GM23248 (cell line): ENCODE results near the gene ATP8B2. TPM values are rescaled to one million over a fixed set of nuclear protein-coding genes. Genes with fewer than 3 reads are reported as not detected.
"Not testable (repeated sequence)": the region's sequence is repeated elsewhere in the genome, so short reads cannot be mapped to it uniquely, and the experiment has no call there.

Experiments
- DNase-seq: peaks from one replicate; pipeline ENCODE4 v3.0.0-alpha.2; 2015
- H2AFZ ChIP-seq: fragments of 200-600 bp; sonication (generic); 2 replicates; pipeline ENCODE4 v1.6.1; 2016; ENCODE audit warnings: antibody characterized with exemption
- H3F3A ChIP-seq: fragments of 200-600 bp; sonication (generic); 2 replicates; pipeline ENCODE4 v1.6.1; 2016; ENCODE audit warnings: mild to moderate bottlenecking, antibody characterized with exemption, mixed run types; ENCODE audit not compliant: insufficient read depth
- H3K27ac ChIP-seq: fragments of 200-600 bp; sonication (generic); 2 replicates; pipeline ENCODE4 v1.5.1; 2016; ENCODE audit warnings: mild to moderate bottlenecking
- H3K27me3 ChIP-seq: fragments of 200-600 bp; sonication (generic); replicated peaks from 2 replicates; pipeline ENCODE4 v1.6.1; 2016; ENCODE audit warnings: mild to moderate bottlenecking; ENCODE audit not compliant: insufficient read depth
- H3K36me3 ChIP-seq: fragments of 200-600 bp; sonication (generic); 2 replicates; pipeline ENCODE4 v1.6.1; 2016; ENCODE audit warnings: low read depth, mild to moderate bottlenecking
- H3K4me1 ChIP-seq: fragments of 200-600 bp; sonication (generic); 2 replicates; pipeline ENCODE4 v1.6.1; 2016; ENCODE audit warnings: mild to moderate bottlenecking; ENCODE audit not compliant: insufficient read depth
- H3K4me2 ChIP-seq: fragments of 200-600 bp; sonication (generic); one replicate; pipeline ENCODE4 v1.6.1; 2016; ENCODE audit warnings: mild to moderate bottlenecking; ENCODE audit not compliant: unreplicated experiment
- H3K4me3 ChIP-seq: fragments of 200-600 bp; sonication (generic); 2 replicates; pipeline ENCODE4 v1.5.1; 2016; ENCODE audit warnings: mild to moderate bottlenecking
- H3K79me2 ChIP-seq: fragments of 200-600 bp; sonication (generic); 2 replicates; pipeline ENCODE4 v1.6.1; 2016; ENCODE audit warnings: mild to moderate bottlenecking; ENCODE audit not compliant: insufficient read depth
- H3K9ac ChIP-seq: fragments of 200-600 bp; sonication (generic); 2 replicates; pipeline ENCODE4 v1.6.1; 2016; ENCODE audit warnings: mild to moderate bottlenecking
- H3K9me2 ChIP-seq: fragments of 200-600 bp; sonication (generic); 2 replicates; pipeline ENCODE4 v1.6.1; 2016; ENCODE audit warnings: mixed run types, mild to moderate bottlenecking, moderate library complexity; ENCODE audit not compliant: insufficient read depth
- H3K9me3 ChIP-seq: fragments of 200-600 bp; sonication (generic); one replicate; pipeline ENCODE4 v1.6.1; 2017; ENCODE audit warnings: low read depth
- H4K20me1 ChIP-seq: fragments of 200-600 bp; sonication (generic); 2 replicates; pipeline ENCODE4 v1.6.0; 2016; ENCODE audit not compliant: insufficient read depth
- EZH2 ChIP-seq: fragments of 200-600 bp; sonication (generic); IDR thresholded peaks from 2 replicates; pipeline ENCODE4 v1.6.1; 2018; ENCODE audit warnings: antibody characterized with exemption, mild to moderate bottlenecking; ENCODE audit not compliant: insufficient read depth, poor library complexity, severe bottlenecking
- EZH2phosphoT487 ChIP-seq: fragments of 200-600 bp; sonication (generic); IDR thresholded peaks from 2 replicates; pipeline ENCODE4 v1.6.1; 2018; ENCODE audit warnings: antibody characterized with exemption, moderate library complexity, mild to moderate bottlenecking, low read depth; ENCODE audit not compliant: insufficient read depth
- whole genome bisulfite sequencing, 2 experiments: methylation state at CpG; one replicate each; pipeline ENCODE4 v1.1.6; 2015 to 2017; ENCODE audit warnings: low lambda C conversion rate in 2 of 2, low coverage in 1 of 2; ENCODE audit errors: missing lambda C conversion rate in 2 of 2; 5-methylcytosine and 5-hydroxymethylcytosine counted together
- in situ Hi-C: fragments of 300-500 bp; cut with MboI; formaldehyde crosslinking; loops from 2 replicates; pipeline ENCODE4 v1.15.0; 2020
- polyA plus RNA-seq: library from polyadenylated mRNA; unstranded; fragments of >200 nt; fragmentation: Nextera tagmentation; extraction: Ambion mirVana; gene quantifications from 2 replicates; pipeline ENCODE4 v1.2.1, GENCODE V29; 2016
- total RNA-seq: library from RNA; depleted of rRNA; stranded (reverse); fragments of >200 nt; shearing (Covaris generic); gene quantifications from 2 replicates; pipeline ENCODE4 v1.2.3, GENCODE V29; 2014; rRNA removed

Gene ATP8B2, protein sequence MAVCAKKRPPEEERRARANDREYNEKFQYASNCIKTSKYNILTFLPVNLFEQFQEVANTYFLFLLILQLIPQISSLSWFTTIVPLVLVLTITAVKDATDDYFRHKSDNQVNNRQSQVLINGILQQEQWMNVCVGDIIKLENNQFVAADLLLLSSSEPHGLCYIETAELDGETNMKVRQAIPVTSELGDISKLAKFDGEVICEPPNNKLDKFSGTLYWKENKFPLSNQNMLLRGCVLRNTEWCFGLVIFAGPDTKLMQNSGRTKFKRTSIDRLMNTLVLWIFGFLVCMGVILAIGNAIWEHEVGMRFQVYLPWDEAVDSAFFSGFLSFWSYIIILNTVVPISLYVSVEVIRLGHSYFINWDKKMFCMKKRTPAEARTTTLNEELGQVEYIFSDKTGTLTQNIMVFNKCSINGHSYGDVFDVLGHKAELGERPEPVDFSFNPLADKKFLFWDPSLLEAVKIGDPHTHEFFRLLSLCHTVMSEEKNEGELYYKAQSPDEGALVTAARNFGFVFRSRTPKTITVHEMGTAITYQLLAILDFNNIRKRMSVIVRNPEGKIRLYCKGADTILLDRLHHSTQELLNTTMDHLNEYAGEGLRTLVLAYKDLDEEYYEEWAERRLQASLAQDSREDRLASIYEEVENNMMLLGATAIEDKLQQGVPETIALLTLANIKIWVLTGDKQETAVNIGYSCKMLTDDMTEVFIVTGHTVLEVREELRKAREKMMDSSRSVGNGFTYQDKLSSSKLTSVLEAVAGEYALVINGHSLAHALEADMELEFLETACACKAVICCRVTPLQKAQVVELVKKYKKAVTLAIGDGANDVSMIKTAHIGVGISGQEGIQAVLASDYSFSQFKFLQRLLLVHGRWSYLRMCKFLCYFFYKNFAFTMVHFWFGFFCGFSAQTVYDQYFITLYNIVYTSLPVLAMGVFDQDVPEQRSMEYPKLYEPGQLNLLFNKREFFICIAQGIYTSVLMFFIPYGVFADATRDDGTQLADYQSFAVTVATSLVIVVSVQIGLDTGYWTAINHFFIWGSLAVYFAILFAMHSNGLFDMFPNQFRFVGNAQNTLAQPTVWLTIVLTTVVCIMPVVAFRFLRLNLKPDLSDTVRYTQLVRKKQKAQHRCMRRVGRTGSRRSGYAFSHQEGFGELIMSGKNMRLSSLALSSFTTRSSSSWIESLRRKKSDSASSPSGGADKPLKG
- total RNA-seq, result 200 and 203 TPM in 2 replicates
- polyA plus RNA-seq, result 17.6 and 20.1 TPM in 2 replicates

DNA sequence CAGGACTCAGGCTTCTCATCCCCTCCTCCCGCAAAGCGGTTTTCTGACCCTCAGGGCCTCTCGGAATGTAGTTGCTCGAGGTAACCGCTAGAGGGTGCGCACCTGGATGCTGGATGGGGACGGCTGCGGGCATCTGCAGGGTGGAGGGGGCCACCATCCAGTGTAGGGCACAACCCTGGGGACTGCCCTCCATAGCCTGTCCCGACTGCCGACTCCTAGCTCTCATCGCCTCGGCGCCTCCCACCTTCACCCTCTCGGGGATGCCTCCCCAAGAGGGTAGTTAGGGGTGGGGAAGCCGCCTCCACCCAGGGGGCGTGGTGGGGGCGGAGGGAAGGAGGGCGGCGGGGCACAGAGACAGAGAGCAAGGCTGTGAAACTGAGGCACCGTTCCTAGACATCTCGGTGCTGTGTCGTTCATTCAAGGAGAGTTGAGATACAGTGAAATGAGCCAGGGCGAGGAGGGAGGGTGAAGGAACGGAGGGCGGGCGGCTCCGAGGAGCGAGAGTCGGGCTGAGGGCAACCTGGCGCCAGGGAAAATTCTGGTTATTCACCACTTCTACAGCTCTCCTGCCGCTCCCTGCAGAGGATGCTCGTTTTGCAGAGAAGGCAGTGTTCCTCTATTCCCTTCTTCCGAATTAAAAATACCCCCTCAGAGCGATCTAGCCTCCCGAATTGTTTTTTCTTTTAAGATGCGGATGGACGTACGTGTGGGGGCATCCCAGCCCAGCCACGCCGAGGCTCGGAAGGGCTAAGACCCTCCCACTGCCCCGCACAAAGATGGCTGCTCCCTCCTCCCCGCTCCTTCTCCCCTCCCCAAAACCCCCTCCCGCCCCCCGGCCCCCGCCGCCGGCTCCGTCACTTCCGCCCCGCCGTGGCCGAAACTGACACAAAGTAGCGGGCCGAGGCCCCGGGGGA is at the start of gene ATP8B2:
ATP8B2 (plus strand) TSS at position 857 of the 914 bp plus-strand sequence. CDS start 2,617 bp downstream, outside the sequence.
- DNase-seq, result peak; percentile 85
- peak within 1 kb of the TSS; percentile 90 for H2AFZ ChIP-seq
- in situ Hi-C loops, result no loop called here
- peaks cover 17% of the 10 kb centered on the region for H3K4me1 ChIP-seq
- H3K4me2 ChIP-seq, result peak within 1 kb of the TSS; percentile 78
- peak within 1 kb of the TSS; percentile 84 for H3K4me3 ChIP-seq
- H3K9me2 ChIP-seq, result no peaks in the 10 kb centered on the region
- H3K27ac ChIP-seq, result peak within 1 kb of the TSS; percentile 100
- H4K20me1 ChIP-seq, result 0 out of 2 replicates have a peak, but pooled peaks cover 4% of the 10 kb centered on the region
- no peaks in the 10 kb centered on the region for H3K27me3 ChIP-seq
- no peaks in the 10 kb centered on the region for H3K36me3 ChIP-seq
- peak within 1 kb of the TSS; percentile 98 for H3K9ac ChIP-seq
- WGBS, 2 experiments, result 1% methylated on average over 45 to 56 of the region's 56 CpGs
- H3K79me2 ChIP-seq, result peaks cover 27% of the 10 kb centered on the region
- H3K9me3 ChIP-seq, result no peaks in the 10 kb centered on the region
- H3F3A ChIP-seq, result no peaks in the 10 kb centered on the region
- TF ChIP-seq EZH2 (no peak), EZH2phosphoT487 (no peak)

DNA sequence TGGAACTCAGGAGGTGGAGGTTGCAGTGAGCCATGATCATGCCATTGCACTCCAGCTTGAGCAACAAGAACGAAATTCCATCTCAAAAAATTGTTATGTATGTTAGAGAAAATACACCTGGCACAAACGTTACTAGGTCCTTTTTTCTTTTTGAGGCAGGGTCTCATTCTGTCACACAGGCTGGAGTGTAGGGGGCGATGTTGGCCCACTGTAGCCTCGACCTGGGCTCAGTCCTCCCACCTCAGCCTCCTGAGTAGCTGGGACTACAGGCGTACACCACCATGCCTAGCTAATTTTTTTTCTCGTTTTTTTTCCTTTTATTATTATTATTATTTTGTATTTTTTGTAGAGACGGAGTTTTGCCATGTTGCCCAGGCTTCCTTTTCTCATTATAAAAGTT is 48.5 kb upstream of the ATP8B2 start:
- no peak overlapping the region for H3K4me3 ChIP-seq
- no peak overlapping the region for H3K9ac ChIP-seq
- no peaks in the 10 kb centered on the region for H3K9me2 ChIP-seq
- no peak overlapping the region for H3K4me2 ChIP-seq
- peaks cover 1% of the 10 kb centered on the region; the same call in 1 of the 2 replicates for H3K4me1 ChIP-seq
- no peak overlapping the region for H3K27ac ChIP-seq
- H4K20me1 ChIP-seq, result no peaks in the 10 kb centered on the region
- peaks cover 10% of the 10 kb centered on the region; the same call in 1 of the 2 replicates for H3K36me3 ChIP-seq
- H2AFZ ChIP-seq, result no peak overlapping the region
- H3K79me2 ChIP-seq, result peaks cover 22% of the 10 kb centered on the region
- no peaks in the 10 kb centered on the region for H3K27me3 ChIP-seq
- H3F3A ChIP-seq, result peaks cover 4% of the 10 kb centered on the region
- in situ Hi-C loops, result no loop called here
- DNase-seq, result no peak
- H3K9me3 ChIP-seq, result no peaks in the 10 kb centered on the region
- TF ChIP-seq EZH2 (no peak), EZH2phosphoT487 (no peak)
- WGBS, 2 experiments, result 86% methylated on average over 7 of the region's 7 CpGs

DNA sequence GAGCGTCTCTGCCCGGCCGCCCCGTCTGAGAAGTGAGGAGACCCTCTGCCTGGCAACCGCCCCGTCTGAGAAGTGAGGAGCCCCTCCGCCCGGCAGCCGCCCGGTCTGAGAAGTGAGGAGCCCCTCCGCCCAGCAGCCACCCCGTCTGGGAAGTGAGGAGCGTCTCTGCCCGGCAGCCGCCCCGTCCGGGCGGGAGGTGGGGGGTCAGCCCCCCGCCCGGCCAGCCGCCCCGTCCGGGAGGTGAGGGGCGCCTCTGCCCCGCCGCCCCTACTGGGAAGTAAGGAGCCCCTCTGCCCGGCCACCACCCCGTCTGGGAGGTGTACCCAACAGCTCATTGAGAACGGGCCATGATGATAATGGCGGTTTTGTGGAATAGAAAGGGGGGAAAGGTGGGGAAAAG is 37.7 kb upstream of the ATP8B2 start:
- H3K4me2 ChIP-seq, H4K20me1 ChIP-seq, DNase-seq, in situ Hi-C loops, H3K4me3 ChIP-seq, H3K9ac ChIP-seq, H3K9me3 ChIP-seq, H3K9me2 ChIP-seq, H3K4me1 ChIP-seq, H3K27ac ChIP-seq, H3K27me3 ChIP-seq, H2AFZ ChIP-seq, H3K79me2 ChIP-seq, H3F3A ChIP-seq, H3K36me3 ChIP-seq: not testable (repeated sequence)
- WGBS, 2 experiments, result 88% methylated on average over 24 of the region's 30 CpGs; no CpG with 5 or more reads in 1 of the 2 experiments
